Thoracic aorta (tissue), 2 donors: ENCODE results near the gene PLXNA2. TPM values are rescaled to one million over a fixed set of nuclear protein-coding genes. Genes with fewer than 3 reads are reported as not detected.

Source experiments
- ATAC-seq: fragments of 150-250 bp; one replicate; pipeline ENCODE4 v1.8.0; 2017; ENCODE audit warnings: low read depth; ENCODE audit not compliant: insufficient number of reproducible peaks, low FRiP score
- DNase-seq: peaks from one replicate; pipeline ENCODE4 v3.0.0-alpha.2; 2020; ENCODE audit warnings: low spot score
- H3K27ac ChIP-seq, 2 donors: fragments of 200-600 bp; sonication (generic); 1 replicate in 1 of 2; 2 replicates in 1 of 2; pipeline ENCODE4 v1.5.1; 2016; ENCODE audit warnings: mild to moderate bottlenecking in 2 of 2, moderate library complexity in 2 of 2
- H3K27me3 ChIP-seq: fragments of 200-600 bp; sonication (generic); replicated peaks from 2 replicates; pipeline ENCODE4 v1.6.0; 2016; ENCODE audit warnings: mild to moderate bottlenecking; ENCODE audit not compliant: insufficient read depth
- H3K36me3 ChIP-seq: fragments of 200-600 bp; sonication (generic); one replicate; pipeline ENCODE4 v1.5.1; 2016
- H3K4me1 ChIP-seq, 2 donors: fragments of 200-600 bp; sonication (generic); 1 replicate in 1 of 2; 2 replicates in 1 of 2; pipeline versions ENCODE4 v1.5.1 to v1.6.0; 2016; ENCODE audit warnings: low read depth in 2 of 2, mild to moderate bottlenecking in 1 of 2; ENCODE audit not compliant: control insufficient read depth in 1 of 2
- H3K4me3 ChIP-seq: fragments of 200-600 bp; sonication (generic); 2 replicates; pipeline ENCODE4 v1.5.1; 2016; ENCODE audit warnings: mild to moderate bottlenecking
- H3K9me3 ChIP-seq: fragments of 200-600 bp; sonication (generic); 2 replicates; pipeline ENCODE4 v1.5.1; 2016
- CTCF ChIP-seq: fragments of 200-600 bp; sonication (generic); IDR thresholded peaks from one replicate; pipeline ENCODE4 v1.5.1; 2019; ENCODE audit warnings: antibody characterized with exemption
- total RNA-seq, 2 donors: library from RNA; depleted of rRNA; stranded (reverse); fragments of >200 nt; gene quantifications; one replicate each; pipeline versions ENCODE4 v1.1.0 to v1.2.3, GENCODE V29; 2016

Gene PLXNA2
- total RNA-seq, 2 donors from 2014 or later = 30.2 to 62.2 TPM

- Histone ChIP-seq H3K27me3 (no peaks in the 10 kb centered on the region), H3K4me1 (peaks cover 9 to 35% of the 10 kb centered on the region in 2 donors), H3K27ac (no peak overlapping the region), H3K36me3 (no peaks in the 10 kb centered on the region), H3K9me3 (no peaks in the 10 kb centered on the region), H3K4me3 (no peak overlapping the region)
- DNase-seq (no peak), ATAC-seq (no peak)
- no peak for TF ChIP-seq CTCF
Observed at GRCh38 chr1:208174731-208175507, 69.3 kb downstream of the PLXNA2 start.

GRCh38 chr1:208174200-208174599 is 70.0 kb downstream of the PLXNA2 start:
- no peak overlapping the region for H3K27ac ChIP-seq
- no peaks in the 10 kb centered on the region for H3K36me3 ChIP-seq
- peaks cover 6 to 28% of the 10 kb centered on the region in 2 donors for H3K4me1 ChIP-seq
- H3K4me3 ChIP-seq = no peak overlapping the region
- H3K9me3 ChIP-seq = no peaks in the 10 kb centered on the region
- H3K27me3 ChIP-seq = no peaks in the 10 kb centered on the region
- no peak for TF ChIP-seq CTCF
- ATAC-seq (no peak), DNase-seq (no peak)

GRCh38 chr1:208173749-208174148 is 70.4 kb downstream of the PLXNA2 start:
- H3K27ac ChIP-seq = no peak overlapping the region
- no peak overlapping the region for H3K4me3 ChIP-seq
- TF ChIP-seq CTCF = no peak
- ATAC-seq = no peak
- H3K27me3 ChIP-seq = no peaks in the 10 kb centered on the region
- DNase-seq = no peak
- H3K4me1 ChIP-seq = peaks cover 3 to 23% of the 10 kb centered on the region in 2 donors
- no peaks in the 10 kb centered on the region for H3K9me3 ChIP-seq
- no peaks in the 10 kb centered on the region for H3K36me3 ChIP-seq

GRCh38 chr1:208172423-208173145 is 71.6 kb downstream of the PLXNA2 start:
- peaks cover 0 to 12% of the 10 kb centered on the region in 2 donors for H3K4me1 ChIP-seq
- no peak for ATAC-seq

More at GRCh38 chr1:208172423-208173145, 71.6 kb downstream of the PLXNA2 start:
- Histone ChIP-seq H3K27ac (no peak overlapping the region), H3K36me3 (no peaks in the 10 kb centered on the region), H3K9me3 (no peaks in the 10 kb centered on the region), H3K27me3 (no peaks in the 10 kb centered on the region), H3K4me3 (no peak overlapping the region)
- no peak for TF ChIP-seq CTCF
- DNase-seq = no peak
